Activated naive CD4-positive, alpha-beta T cell treated with anti-CD3 and anti-CD28 coated beads, Interleukin-2, amount 50 U/mL, for 72 hours (primary cell): ENCODE measurements around the gene TBC1D4. TPM values are rescaled to one million over a fixed set of nuclear protein-coding genes. Genes with fewer than 3 reads are reported as not detected.
A peak's percentile ranks its signal among the peaks of the same experiment; 100 is the strongest.
"Not testable (repeated sequence)": the region's sequence is repeated elsewhere in the genome, so short reads cannot be mapped to it uniquely, and the experiment has no call there.

ENCODE experiments used
- ATAC-seq, 2 donors: fragments of 150-1000 bp; cut with Tn5 transposase; 2 replicates each; pipeline ENCODE4 v1.10.0; 2021; ENCODE audit warnings: mild to moderate bottlenecking in 2 of 2, moderate library complexity in 2 of 2
- DNase-seq, 2 donors: peaks; one replicate each; pipeline ENCODE4 v3.0.0; 2021 to 2022; ENCODE audit warnings: low spot score in 2 of 2
- H3K27ac Mint-ChIP-seq, 2 donors: one replicate each; pipeline ENCODE4 v1.8.0; 2022; ENCODE audit warnings: mild to moderate bottlenecking in 2 of 2, mixed read lengths in 2 of 2
- H3K36me3 Mint-ChIP-seq, 2 donors: one replicate each; pipeline ENCODE4 v1.8.0; 2022; ENCODE audit warnings: mixed read lengths in 2 of 2
- H3K9me3 Mint-ChIP-seq, 2 donors: one replicate each; pipeline ENCODE4 v1.8.0; 2022; ENCODE audit warnings: mixed read lengths in 2 of 2
- total RNA-seq, 2 donors: library from RNA; stranded (reverse); gene quantifications; one replicate each; pipeline ENCODE4 v1.2.3, GENCODE V29; 2022

TBC1D4 gene
- total RNA-seq, 2 donors from 2014 or later, result 29.6 to 30.5 TPM

- Mint-ChIP-seq H3K36me3 (peaks cover 4 to 13% of the 10 kb centered on the region in 2 donors), H3K9me3 (peaks cover 6 to 7% of the 10 kb centered on the region in 2 donors), H3K27ac (no peak overlapping the region)
- DNase-seq (no peak), ATAC-seq (no peak)
These were observed 210.1 kb downstream of the TBC1D4 start for GRCh38 chr13:75271846-75272245.

DNA sequence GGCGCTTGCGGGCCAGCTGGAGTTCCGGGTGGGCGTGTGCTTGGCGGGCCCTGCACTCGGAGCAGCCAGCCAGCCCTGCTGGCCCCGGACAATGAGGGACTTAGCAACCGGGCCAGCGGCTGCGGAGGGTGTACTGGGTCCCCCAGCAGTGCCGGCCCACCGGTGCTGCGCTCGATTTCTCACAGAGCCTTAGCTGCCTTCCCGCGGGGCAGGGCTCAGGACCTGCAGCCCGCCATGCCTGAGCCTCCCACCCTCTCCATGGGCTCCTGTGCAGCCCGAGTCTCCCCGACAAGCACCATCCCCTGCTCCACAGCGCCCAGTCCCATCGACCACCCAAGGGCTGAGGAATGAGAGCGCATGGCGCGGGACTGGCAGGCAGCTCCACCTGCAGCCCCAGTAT, 213.5 kb downstream of the TBC1D4 start:
- H3K9me3 Mint-ChIP-seq, ATAC-seq, DNase-seq, H3K36me3 Mint-ChIP-seq: not testable (repeated sequence)
- H3K27ac Mint-ChIP-seq, result peak overlapping the region in 1 of 2 donors; percentile 12

DNA sequence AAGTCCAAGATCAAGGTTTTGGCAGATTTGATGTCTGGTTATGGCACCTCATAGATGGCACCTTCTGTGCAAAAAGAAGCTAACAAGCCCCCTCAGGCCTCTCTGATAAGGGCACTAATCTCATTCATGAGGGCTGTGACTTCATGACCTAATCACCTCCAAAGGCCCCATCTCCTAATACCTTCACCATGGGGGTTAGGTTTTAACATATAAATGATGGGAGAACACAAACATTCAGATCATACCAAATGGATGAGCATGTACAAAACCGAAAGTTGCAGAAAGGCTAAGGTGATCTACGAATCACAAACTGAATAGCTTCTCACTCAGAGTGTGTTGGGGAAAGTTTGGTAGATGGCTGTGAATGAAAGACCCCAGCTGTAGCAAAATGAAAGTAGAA, 217.4 kb downstream of the TBC1D4 start:
- Mint-ChIP-seq H3K36me3 (no peaks in the 10 kb centered on the region), H3K27ac (no peak overlapping the region), H3K9me3 (peaks cover 0 to 3% of the 10 kb centered on the region in 2 donors)
- no peak for ATAC-seq
- DNase-seq, result no peak

DNA sequence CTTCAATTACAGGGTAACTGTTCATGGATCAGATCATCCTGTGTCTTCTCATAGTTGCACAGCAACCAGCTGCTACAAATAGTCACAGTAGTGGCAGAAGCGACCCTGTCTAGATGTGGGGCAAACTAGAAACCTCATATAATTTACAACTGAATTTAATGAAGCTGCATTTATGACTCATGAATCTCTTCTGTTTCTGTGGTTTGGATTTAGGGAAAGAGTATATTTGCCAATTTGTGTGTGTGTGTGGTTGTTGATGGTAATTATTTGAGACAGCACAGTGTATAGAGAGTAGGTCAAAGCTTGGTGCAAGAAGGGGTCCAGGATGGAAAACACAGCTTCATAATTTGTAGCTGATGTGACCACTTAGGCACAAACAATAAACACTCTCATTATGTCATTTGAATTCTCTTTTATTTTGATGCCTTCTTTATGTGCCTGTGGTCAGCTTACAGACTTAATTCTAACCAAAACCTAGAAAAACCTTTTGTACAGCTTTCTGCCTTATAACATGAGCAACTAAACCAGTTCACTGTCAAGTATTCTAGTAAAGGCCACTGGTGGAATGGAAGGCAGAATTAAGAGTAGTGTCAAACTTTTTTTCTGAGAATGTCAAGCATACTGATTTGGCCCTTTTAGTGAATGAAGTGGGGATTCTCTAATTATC, 218.1 kb downstream of the TBC1D4 start:
- no peak for DNase-seq
- Mint-ChIP-seq H3K9me3 (no peaks in the 10 kb centered on the region), H3K27ac (no peak overlapping the region), H3K36me3 (no peaks in the 10 kb centered on the region)
- no peak for ATAC-seq

DNA sequence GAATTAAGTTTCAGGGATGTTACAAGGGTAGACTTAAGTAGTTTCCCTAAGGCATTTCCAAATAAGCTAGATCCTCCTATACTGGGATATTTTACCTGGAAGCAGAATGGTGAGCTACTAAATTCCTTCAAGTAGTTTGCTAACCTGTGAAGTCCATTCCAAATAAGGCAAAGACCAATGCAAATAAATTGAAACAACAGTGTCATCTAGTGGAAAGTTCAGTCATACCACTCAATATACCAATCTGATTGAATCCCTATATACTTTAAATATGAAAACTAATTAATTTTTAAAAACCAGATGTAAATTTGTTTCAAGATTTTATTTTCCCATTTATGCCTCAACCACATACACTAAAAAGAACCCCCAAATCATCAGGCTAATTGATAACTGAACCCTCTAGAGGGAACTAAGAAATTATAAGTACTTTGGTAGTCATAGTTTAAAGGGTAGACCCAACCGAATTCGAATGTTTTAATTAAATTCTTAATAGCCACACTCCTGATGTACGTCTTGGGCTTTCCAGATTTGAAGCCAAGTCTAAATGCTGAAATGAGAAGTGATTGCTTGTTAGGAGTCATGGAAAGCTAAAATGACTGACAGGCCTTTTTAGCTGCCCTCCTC, 223.7 kb downstream of the TBC1D4 start:
- DNase-seq (no peak), ATAC-seq (no peak)
- Mint-ChIP-seq H3K36me3 (no peaks in the 10 kb centered on the region), H3K9me3 (no peaks in the 10 kb centered on the region), H3K27ac (no peak overlapping the region)

- DNase-seq (no peak), ATAC-seq (no peak)
- H3K27ac Mint-ChIP-seq, result no peak overlapping the region
- no peaks in the 10 kb centered on the region for H3K36me3 Mint-ChIP-seq
- no peaks in the 10 kb centered on the region for H3K9me3 Mint-ChIP-seq
These were observed 225.0 kb downstream of the TBC1D4 start for GRCh38 chr13:75256922-75257321.

DNA sequence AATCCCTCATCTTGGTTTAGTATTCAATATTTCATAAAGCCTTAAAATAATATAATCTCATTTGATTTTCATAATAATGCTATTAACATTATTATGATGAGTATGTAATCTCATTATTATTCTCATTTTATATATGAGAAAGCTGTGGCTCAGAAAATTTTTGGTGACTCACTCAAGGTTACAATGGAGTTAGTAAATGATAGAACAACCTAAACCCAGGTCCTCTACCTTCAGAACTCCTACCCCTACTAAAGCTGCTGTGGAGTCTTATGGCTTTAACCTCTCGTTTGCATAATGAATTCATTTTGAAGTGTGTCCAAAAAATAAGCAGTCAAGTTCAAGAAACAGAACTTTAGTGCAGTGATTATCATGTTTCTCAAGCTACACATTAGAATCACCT, 226.3 kb downstream of the TBC1D4 start:
- DNase-seq, result no peak
- no peaks in the 10 kb centered on the region for H3K36me3 Mint-ChIP-seq
- no peak overlapping the region for H3K27ac Mint-ChIP-seq
- H3K9me3 Mint-ChIP-seq, result no peaks in the 10 kb centered on the region
- no peak for ATAC-seq

DNA sequence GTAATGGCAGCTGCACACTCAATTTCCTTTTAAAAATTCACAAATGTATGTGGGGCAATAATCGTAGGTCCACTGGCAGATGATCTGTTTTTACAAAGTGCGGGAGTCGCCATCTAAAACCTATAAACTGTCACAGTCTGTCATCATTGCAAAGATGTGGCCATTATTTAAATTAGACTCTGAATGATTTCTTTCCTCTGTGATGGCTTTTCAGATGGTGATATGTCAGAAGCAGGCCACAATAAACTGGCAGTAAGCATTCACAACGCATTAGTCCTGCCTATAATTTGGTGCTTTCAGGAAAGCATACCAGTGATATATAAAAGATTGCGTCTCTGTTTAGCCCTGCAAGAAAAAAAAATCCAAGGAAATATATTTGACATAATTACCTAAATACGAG, 226.8 kb downstream of the TBC1D4 start:
- Mint-ChIP-seq H3K27ac (no peak overlapping the region), H3K9me3 (no peaks in the 10 kb centered on the region), H3K36me3 (no peaks in the 10 kb centered on the region)
- ATAC-seq, result no peak
- no peak for DNase-seq

DNA sequence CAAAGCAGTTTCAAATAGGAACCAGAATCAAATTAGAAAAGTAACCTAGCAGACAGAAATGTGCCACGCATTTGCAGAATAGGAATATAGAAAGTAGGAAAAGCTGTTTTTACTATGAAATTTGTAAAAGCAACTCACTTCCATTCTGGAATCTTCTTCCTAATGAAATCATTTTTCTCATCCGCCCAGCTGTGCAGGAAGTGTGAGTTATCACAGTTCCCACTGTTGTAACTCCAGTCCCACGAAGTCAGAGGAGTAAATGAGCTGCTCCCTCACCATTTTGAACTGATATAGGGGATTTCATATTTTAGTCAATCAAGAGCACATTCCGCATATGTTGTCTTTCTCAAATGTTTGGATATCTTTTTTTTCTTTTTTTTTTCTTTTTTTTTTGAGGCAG, 230.8 kb downstream of the TBC1D4 start:
- H3K9me3 Mint-ChIP-seq, result no peaks in the 10 kb centered on the region
- H3K27ac Mint-ChIP-seq, result no peak overlapping the region
- DNase-seq (no peak), ATAC-seq (no peak)
- peaks cover 1 to 9% of the 10 kb centered on the region in 2 donors for H3K36me3 Mint-ChIP-seq

DNA sequence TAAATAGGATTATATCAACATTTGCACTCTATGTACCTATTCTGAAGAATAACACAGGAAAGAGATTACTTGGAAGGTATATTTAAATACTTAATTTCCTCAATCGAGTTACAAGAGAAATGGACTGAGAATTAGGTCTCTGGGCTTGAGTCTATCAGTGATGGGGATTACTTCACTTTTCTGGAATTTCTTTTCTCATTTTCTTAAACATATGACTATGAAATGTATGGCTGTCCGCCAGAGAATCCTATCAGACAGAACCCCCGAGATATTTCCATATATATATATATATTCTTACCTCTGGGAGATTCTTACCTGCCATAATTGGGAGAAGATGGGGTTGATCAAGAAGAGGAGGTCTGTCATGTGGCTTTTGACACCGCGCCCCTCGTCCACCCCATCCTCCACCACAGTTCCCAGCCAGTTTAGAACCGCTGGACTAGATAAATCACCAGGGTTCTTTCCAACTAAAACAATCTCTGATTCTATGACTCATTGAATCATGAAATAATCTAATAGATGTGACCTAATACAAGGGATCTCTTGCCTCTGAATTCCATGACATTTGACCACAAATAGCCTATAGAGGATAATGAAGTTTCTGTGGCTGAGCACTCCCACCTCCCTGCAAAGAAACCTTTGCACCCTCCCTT, 231.3 kb downstream of the TBC1D4 start:
- H3K9me3 Mint-ChIP-seq, result peaks cover 3% of the 10 kb centered on the region in 2 donors
- no peak overlapping the region for H3K27ac Mint-ChIP-seq
- no peak for ATAC-seq
- peaks cover 7 to 14% of the 10 kb centered on the region in 2 donors for H3K36me3 Mint-ChIP-seq
- no peak for DNase-seq

DNA sequence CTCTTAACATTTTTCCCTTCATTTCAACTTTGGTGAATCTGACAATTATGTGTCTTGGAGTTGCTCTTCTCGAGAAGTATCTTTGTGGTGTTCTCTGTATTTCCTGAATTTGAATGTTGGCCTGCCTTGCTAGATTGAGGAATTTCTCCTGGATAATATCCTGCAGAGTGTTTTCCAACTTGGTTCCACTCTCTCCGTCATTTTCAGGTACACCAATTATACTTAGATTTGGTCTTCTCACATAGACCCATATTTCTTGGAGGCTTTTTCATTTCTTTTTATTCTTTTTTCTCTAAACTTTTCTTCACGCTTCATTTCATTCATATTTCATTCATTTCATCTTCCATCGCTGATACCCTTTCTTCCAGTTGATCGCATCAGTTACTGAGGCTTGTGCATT, 236.4 kb downstream of the TBC1D4 start:
- Mint-ChIP-seq H3K9me3 (peaks cover 10 to 11% of the 10 kb centered on the region in 2 donors), H3K36me3 (peaks cover 10 to 25% of the 10 kb centered on the region in 2 donors)
- not testable (repeated sequence) for ATAC-seq, H3K27ac Mint-ChIP-seq, DNase-seq

- not testable (repeated sequence) for ATAC-seq, DNase-seq, H3K27ac Mint-ChIP-seq
- peaks cover 0 to 22% of the 10 kb centered on the region in 2 donors for H3K36me3 Mint-ChIP-seq
- H3K9me3 Mint-ChIP-seq, result peaks cover 20 to 21% of the 10 kb centered on the region in 2 donors
These were observed 241.7 kb downstream of the TBC1D4 start for GRCh38 chr13:75240240-75240639.

DNA sequence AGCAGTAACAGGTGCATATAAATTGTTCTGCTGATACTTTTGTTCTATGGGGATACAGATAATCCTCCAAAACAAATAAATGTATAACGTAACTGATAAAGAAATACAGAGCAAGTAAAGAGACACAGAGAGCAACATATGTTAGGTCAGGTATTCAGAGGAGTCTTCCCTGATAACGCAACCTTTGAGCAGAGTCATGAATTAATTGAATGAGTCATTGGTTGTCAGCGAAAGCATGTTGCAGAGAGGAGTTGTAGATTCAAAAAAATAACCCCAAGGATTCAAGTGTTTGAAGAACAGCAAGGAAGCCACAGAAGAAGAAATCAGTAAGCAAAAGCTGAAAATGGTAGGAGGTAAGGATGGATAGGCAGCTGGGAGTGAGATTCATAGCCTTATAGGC, 245.2 kb downstream of the TBC1D4 start:
- ATAC-seq (no peak), DNase-seq (no peak)
- Mint-ChIP-seq H3K36me3 (peaks cover 0 to 15% of the 10 kb centered on the region in 2 donors), H3K27ac (no peak overlapping the region), H3K9me3 (peaks cover 20 to 21% of the 10 kb centered on the region in 2 donors)

Other genes starting within 250 kb of the TBC1D4 start
- 100 to 1,000 TPM; 103 to 129 TPM for gene COMMD6, start 55.7 kb upstream of the TBC1D4 start, total RNA-seq
- gene UCHL3, start 67.6 kb upstream of the TBC1D4 start, total RNA-seq, result 10 to 100 TPM; 41.9 to 46.7 TPM
- gene LMO7, start 154.2 kb upstream of the TBC1D4 start, total RNA-seq, result 10 to 100 TPM; 12.5 to 31.1 TPM